Tibial nerve (tissue), 4 donors: ENCODE data around the gene FSCB.

ENCODE experiments used
- CTCF ChIP-seq, 5 experiments: fragments of 200-600 bp in 3 of 5; fragments of 450-650 bp in 2 of 5; sonication (generic) in 3 of 5; IDR thresholded peaks; one replicate each; pipeline ENCODE4 v1.5.1; 2016 to 2019; ENCODE audit warnings: antibody characterized with exemption in 5 of 5, mild to moderate bottlenecking in 3 of 5, moderate library complexity in 2 of 5
- EP300 ChIP-seq, 2 donors: sonication (generic); formaldehyde crosslinking; IDR thresholded peaks; one replicate each; pipeline ENCODE4 v1.6.1; 2017; ENCODE audit warnings: antibody characterized with exemption in 2 of 2, mild to moderate bottlenecking in 1 of 2

GRCh38 chr14:44497148-44497547 is 9.9 kb downstream of the FSCB start:
- TF ChIP-seq CTCF (IDR thresholded peaks at IDR 0.05) (no peak), EP300 (IDR thresholded peaks at IDR 0.05) (no peak)
